NT2/D1 (cell line): ENCODE measurements around the gene LYST.

Source experiments
- DNase-seq: peaks from one replicate; pipeline ENCODE4 v3.0.0-alpha.2; 2011; ENCODE audit warnings: low read depth, low spot score
- H3K27me3 ChIP-seq: 2 replicates; pipeline ENCODE4 v1.6.0; 2011; ENCODE audit warnings: mild to moderate bottlenecking; ENCODE audit not compliant: insufficient read length, insufficient read depth
- H3K36me3 ChIP-seq: 2 replicates; pipeline ENCODE4 v1.6.1; 2011; ENCODE audit warnings: mild to moderate bottlenecking, low read length, mixed read lengths; ENCODE audit not compliant: insufficient read depth, insufficient read length
- H3K4me1 ChIP-seq: 2 replicates; pipeline ENCODE4 v1.5.1; 2011; ENCODE audit not compliant: insufficient read depth, insufficient read length
- H3K4me3 ChIP-seq: 2 replicates; pipeline ENCODE4 v1.5.1; 2011; ENCODE audit warnings: low read depth; ENCODE audit not compliant: insufficient read length
- H3K9ac ChIP-seq: 2 replicates; pipeline ENCODE4 v1.6.0; 2011; ENCODE audit warnings: low read depth; ENCODE audit not compliant: insufficient read length
- H3K9me3 ChIP-seq: 2 replicates; pipeline ENCODE4 v1.5.1; 2011; ENCODE audit warnings: mild to moderate bottlenecking, low read length; ENCODE audit not compliant: insufficient read depth
- SUZ12 ChIP-seq: IDR thresholded peaks from 2 replicates; pipeline ENCODE4 v1.6.1; 2011; ENCODE audit not compliant: insufficient read length, insufficient read depth; ENCODE audit errors: extremely low read depth
- YY1 ChIP-seq: IDR thresholded peaks from 2 replicates; pipeline ENCODE4 v1.6.1; 2011; ENCODE audit not compliant: insufficient read length, insufficient read depth
- ZNF274 ChIP-seq: IDR thresholded peaks from 2 replicates; pipeline ENCODE4 v1.6.1; 2011; ENCODE audit warnings: mild to moderate bottlenecking, low read depth, low read length

LYST gene

DNA sequence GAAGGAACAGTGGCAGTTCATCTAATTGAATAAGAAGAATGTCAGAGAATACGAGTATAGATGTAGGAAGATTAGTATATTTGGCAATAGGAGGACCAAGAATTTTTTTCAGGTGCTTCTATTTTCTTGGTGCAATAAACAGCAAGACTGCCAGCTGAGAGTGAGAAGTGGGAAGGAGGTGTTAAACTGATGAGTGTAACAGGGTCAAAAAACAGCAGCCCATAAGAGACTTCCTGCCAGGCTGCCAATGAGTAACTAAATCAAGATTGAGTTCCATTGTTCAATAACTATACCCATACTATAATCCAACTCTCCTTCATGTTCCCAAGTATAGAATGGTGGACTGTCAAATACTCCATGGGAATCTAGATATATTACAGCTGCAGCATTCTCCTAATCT, 28.7 kb downstream of the LYST start:
- Histone ChIP-seq H3K36me3 (no peaks in the 10 kb centered on the region), H3K9me3 (no peaks in the 10 kb centered on the region), H3K4me3 (no peak overlapping the region), H3K27me3 (no peaks in the 10 kb centered on the region), H3K9ac (no peak overlapping the region), H3K4me1 (no peaks in the 10 kb centered on the region)
- DNase-seq = no peak
- TF ChIP-seq ZNF274 (no peak), YY1 (no peak), SUZ12 (no peak)

DNA sequence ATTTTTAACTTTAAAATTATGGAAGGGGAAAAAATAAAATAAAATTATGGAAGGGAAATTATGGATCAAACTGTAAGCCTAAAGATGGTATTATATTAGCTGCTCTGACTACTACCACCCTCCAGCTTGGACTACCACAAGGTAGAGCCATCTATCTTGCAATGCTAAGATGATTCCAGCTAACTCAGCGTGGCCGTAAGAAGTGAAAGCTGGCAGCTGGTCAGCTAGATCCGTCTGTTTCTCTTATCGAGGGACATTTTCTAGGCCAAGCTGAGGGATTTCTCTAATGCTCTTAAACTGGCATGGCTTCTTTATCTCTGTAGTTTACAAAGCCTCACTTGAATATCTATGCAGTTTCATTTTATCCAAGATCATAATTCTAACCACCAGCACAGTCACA, 31.5 kb downstream of the LYST start:
- no peak overlapping the region for H3K4me3 ChIP-seq
- no peaks in the 10 kb centered on the region for H3K4me1 ChIP-seq
- H3K9ac ChIP-seq = no peak overlapping the region
- no peak for DNase-seq
- no peak for TF ChIP-seq SUZ12
- no peak for TF ChIP-seq YY1
- TF ChIP-seq ZNF274 = no peak
- no peaks in the 10 kb centered on the region for H3K27me3 ChIP-seq
- H3K36me3 ChIP-seq = no peaks in the 10 kb centered on the region
- no peaks in the 10 kb centered on the region for H3K9me3 ChIP-seq

DNA sequence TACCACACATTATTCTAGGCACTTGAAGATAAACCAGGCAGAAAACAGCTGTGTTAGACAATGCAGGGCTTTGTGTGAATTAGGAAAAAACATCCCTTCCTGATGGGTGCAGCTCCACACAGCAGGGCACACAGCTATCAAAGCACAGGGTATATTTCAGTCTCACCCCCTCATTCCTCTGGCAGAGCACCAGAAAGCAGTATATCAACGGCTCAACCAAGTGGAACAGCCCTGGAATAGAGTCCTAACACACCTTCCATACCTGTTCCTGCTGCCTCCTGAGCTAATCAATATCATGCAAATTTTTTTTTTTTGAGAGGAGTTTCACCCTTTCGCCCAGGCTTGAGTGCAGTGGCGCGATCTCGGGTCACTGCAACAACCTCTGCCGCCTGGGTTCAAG, 32.1 kb downstream of the LYST start:
- Histone ChIP-seq H3K27me3 (no peaks in the 10 kb centered on the region), H3K9me3 (no peaks in the 10 kb centered on the region)
- TF ChIP-seq ZNF274 (no peak), YY1 (no peak), SUZ12 (no peak)

DNA sequence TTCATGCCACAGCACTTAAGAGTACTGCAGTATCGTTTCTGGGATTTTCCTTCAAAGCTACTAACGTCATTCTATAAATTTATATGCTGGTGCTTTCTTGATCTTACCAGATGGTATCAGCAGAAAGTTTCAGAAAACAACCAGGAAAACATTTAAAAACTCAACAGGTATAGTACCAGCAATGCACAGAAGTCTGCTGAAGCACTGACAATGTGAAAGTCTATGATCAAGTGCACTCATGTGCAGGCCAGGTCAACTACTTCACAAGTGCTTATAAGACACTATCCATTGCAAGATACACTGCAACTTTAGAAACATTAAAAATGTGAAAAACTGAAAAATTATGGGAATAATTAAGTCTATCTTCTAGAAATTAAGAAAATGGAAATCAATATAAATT, 34.7 kb downstream of the LYST start:
- Histone ChIP-seq H3K27me3 (no peaks in the 10 kb centered on the region), H3K36me3 (no peaks in the 10 kb centered on the region)
- TF ChIP-seq YY1 = no peak
- no peak for TF ChIP-seq SUZ12
- no peak for TF ChIP-seq ZNF274

More for the DNA sequence above, 32.1 kb downstream of the LYST start:
- Histone ChIP-seq H3K36me3 (no peaks in the 10 kb centered on the region), H3K9ac (no peak overlapping the region), H3K4me1 (no peaks in the 10 kb centered on the region), H3K4me3 (no peak overlapping the region)
- DNase-seq = no peak

DNA sequence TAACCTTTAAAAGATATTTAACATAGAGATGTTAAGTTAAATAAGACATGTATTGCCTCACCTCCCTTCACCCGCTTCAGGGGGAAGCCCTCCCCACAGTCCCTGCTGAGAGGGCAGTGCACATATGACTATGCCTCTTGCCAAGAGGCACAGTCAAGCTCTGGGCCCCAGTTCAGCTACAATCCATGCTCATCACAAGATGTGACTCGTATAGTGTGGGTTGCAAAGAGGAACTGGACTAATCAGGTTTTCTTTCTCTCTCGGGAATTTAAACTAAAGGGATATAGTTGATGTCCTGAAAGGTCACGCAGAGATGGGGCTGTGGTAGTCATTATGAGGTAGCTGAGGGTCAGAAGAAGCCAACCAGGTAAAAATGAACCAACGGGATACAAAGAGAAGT, 35.6 kb downstream of the LYST start:
- DNase-seq = no peak
- TF ChIP-seq ZNF274 (no peak), YY1 (no peak), SUZ12 (no peak)

More for the DNA sequence above, 34.7 kb downstream of the LYST start:
- H3K4me3 ChIP-seq = no peak overlapping the region
- no peaks in the 10 kb centered on the region for H3K9me3 ChIP-seq
- no peaks in the 10 kb centered on the region for H3K4me1 ChIP-seq
- no peak overlapping the region for H3K9ac ChIP-seq
- DNase-seq = no peak

DNA sequence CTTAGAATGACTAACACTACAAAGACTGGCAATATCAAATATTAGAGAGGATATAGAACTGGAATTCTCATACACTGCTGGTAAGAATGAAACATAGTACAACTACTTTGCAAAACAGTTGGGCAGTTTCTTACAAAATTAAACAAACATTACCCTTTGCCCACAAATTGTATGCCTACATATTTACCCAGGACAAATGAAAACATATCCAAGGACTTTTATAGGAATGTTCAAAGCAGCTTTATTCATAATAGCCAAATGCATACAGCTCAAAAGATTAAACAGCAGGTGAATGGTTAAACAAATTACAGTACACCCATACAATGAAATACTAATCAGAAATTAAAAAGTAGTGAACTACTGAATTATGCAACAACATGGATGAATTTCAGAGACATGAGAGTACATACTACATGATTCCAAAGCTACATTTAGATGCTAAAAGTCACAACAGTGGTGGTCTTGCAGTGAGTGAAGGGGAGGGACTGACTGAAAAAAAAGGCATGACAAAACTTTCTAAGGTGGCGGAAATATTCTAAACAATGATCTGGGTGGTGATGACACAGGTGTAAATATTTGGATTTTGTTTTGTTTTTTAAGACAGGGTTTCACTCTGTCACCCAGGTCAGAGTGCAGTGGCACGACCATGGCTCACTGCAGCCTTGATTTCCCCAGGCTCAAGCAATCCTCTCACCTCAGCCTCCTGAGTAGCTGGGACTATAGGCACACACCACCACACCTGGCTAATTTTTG, 40.4 kb downstream of the LYST start:
- Histone ChIP-seq H3K4me1 (no peaks in the 10 kb centered on the region), H3K36me3 (no peaks in the 10 kb centered on the region), H3K9me3 (no peaks in the 10 kb centered on the region), H3K9ac (no peak overlapping the region), H3K27me3 (no peaks in the 10 kb centered on the region), H3K4me3 (no peak overlapping the region)
- no peak for TF ChIP-seq YY1
- no peak for TF ChIP-seq SUZ12
- no peak for TF ChIP-seq ZNF274
- DNase-seq = no peak

More for the DNA sequence above, 35.6 kb downstream of the LYST start:
- Histone ChIP-seq H3K4me3 (no peak overlapping the region), H3K27me3 (no peaks in the 10 kb centered on the region), H3K9ac (no peak overlapping the region), H3K4me1 (no peaks in the 10 kb centered on the region), H3K9me3 (no peaks in the 10 kb centered on the region), H3K36me3 (no peaks in the 10 kb centered on the region)

DNA sequence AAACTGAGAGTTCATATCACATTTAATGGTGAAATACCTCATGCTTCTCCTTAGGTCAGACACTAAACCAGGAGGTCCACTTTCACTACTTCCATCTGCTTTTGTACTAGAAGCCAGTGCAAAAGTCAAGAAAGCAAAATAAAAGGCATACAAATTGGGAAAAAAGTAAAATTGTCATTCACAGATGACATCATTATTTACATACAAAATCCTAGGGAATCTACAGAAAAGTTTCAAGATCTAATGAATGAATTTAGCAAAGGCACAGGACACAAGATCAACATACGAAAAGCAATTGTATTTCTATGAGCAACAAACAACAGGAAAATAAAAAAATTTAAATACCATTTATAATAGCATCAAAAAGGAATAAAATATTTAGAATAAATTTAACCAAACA, 41.5 kb downstream of the LYST start:
- Histone ChIP-seq H3K4me3 (no peak overlapping the region), H3K27me3 (no peaks in the 10 kb centered on the region), H3K9me3 (no peaks in the 10 kb centered on the region), H3K36me3 (no peaks in the 10 kb centered on the region), H3K9ac (no peak overlapping the region), H3K4me1 (no peaks in the 10 kb centered on the region)
- no peak for DNase-seq
- TF ChIP-seq SUZ12 (no peak), YY1 (no peak)

DNA sequence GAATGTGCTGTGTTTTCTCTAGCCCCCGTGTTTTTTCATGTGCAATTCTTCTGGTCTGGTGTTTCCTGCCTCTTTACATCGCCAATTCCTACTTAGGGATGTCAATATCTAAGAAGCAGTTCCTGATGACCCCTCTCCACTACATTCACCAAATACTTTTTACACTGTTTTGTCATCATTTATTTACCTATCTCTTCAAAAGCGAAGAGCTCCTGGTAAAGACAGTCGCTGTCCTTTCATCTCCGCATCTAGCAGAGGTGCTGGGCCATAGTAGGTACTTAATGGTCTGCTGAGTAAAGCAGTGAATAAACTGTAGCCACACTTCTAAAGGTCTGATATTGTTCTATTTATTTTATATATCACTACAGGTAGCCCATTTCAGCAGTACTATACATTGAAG, 43.0 kb downstream of the LYST start:
- H3K27me3 ChIP-seq = no peaks in the 10 kb centered on the region

More for the DNA sequence above, 43.0 kb downstream of the LYST start:
- no peak for TF ChIP-seq SUZ12
- no peak for TF ChIP-seq ZNF274
- TF ChIP-seq YY1 = no peak
- Histone ChIP-seq H3K4me1 (no peaks in the 10 kb centered on the region), H3K4me3 (no peak overlapping the region), H3K36me3 (no peaks in the 10 kb centered on the region), H3K9me3 (no peaks in the 10 kb centered on the region), H3K9ac (no peak overlapping the region)
- DNase-seq = no peak
